Measurements from ENCODE around the gene FAM199X.

GRCh38 chrX:104193485-104193884, 27.2 kb downstream of the FAM199X start:
- TF ChIP-seq, protein P1, sequence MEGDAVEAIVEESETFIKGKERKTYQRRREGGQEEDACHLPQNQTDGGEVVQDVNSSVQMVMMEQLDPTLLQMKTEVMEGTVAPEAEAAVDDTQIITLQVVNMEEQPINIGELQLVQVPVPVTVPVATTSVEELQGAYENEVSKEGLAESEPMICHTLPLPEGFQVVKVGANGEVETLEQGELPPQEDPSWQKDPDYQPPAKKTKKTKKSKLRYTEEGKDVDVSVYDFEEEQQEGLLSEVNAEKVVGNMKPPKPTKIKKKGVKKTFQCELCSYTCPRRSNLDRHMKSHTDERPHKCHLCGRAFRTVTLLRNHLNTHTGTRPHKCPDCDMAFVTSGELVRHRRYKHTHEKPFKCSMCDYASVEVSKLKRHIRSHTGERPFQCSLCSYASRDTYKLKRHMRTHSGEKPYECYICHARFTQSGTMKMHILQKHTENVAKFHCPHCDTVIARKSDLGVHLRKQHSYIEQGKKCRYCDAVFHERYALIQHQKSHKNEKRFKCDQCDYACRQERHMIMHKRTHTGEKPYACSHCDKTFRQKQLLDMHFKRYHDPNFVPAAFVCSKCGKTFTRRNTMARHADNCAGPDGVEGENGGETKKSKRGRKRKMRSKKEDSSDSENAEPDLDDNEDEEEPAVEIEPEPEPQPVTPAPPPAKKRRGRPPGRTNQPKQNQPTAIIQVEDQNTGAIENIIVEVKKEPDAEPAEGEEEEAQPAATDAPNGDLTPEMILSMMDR (IDR thresholded peaks at IDR 0.05), result no peak
- no peak for TF ChIP-seq POLR2A (IDR thresholded peaks at IDR 0.05)
